Measurements from ENCODE around the gene PIP4K2C.

The PIP4K2C gene

DNA sequence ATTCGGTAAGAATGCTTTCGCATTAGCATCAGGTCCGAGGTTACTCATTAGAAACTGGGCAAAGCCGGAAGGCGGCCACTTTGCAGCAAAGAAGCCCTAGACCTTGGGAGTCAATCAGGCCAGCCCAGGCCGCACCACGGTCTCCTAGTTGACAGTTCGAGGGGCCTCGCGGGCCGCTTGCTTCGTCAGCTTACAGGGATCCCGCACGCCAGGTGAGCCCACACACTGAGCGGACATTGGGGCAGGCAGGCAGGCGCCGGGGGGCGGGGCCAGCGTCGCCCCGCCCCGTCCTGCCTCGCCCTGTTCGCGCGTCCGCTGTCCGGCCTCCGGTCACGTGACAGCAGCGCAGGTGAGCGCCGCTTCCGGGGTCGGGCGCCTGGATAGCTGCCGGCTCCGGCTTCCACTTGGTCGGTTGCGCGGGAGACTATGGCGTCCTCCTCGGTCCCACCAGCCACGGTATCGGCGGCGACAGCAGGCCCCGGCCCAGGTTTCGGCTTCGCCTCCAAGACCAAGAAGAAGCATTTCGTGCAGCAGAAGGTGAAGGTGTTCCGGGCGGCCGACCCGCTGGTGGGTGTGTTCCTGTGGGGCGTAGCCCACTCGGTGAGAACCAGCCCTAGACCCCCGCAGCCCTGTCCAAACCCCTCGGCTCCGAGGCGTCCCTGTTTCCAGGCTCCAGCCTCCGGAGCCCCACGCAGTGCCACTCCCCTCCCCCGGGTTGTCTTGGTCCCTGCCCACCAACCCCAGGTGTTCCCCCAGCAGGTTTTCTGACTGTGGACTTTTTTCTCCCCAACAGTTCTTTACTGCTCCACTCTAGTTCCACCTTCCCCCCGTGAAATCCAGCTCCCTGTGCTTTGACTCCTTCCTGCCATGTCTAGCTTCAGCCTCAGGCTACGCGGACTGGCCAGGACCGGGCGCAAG, at the start of gene PIP4K2C:
Gene PIP4K2C, plus strand, starts transcription at position 329 of the 918 bp plus-strand sequence. Its CDS starts 98 bp downstream, at position 427.
- peak; percentile 69 for DNase-seq

- no peak for DNase-seq
Observed at GRCh38 chr12:57541717-57542116, 49.3 kb upstream of the PIP4K2C start.

DNA sequence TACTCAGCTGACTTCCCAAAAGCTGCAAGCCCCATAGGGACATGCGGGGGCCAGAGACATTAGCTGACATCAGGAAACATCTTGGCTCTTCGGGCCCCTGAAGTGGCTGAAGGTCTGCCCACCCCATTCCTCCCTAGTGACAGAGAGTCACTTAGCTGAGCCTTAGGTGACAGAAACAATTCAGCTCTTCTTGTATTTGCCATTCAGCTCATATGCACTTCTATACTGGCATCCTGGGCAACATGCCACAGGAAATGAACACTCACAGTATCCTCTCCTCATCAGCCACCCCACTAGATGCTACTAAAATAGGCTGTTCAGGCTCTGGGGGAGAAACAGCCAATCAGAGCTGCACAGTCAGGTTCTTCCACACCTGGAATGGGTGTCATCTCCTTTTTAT, 47.4 kb upstream of the PIP4K2C start:
- peak; percentile 29 for DNase-seq

DNA sequence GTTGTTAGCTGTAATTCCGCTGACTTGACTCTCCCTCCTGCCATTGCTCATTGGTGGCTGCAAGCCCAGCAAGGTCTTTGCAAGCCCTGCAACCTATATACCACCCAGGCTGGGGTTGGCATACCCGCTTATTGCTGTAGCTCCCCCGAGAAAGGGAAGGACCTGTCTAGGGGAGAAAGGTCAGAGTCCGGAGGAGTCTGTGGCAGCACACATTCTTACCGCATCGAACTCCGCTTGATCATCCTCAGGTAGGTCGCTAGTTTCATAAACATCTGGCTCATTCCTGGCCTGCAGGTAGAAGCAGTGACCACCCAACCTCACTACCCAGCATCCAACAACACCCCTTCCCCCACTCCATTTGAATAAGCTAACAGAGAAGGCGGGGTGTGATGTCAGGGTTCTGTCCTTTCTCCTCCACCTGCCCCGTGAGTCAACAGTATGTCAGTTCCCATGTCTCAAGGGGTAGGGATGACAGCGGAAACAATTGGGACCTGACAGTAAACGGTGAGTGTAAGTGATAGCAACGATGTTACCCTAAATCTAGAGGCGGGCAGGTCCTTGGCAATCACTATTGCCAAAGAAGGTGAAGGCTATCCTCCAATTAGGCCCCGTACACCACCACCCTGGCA, 45.1 kb upstream of the PIP4K2C start:
- DNase-seq: peak; percentile 24

DNA sequence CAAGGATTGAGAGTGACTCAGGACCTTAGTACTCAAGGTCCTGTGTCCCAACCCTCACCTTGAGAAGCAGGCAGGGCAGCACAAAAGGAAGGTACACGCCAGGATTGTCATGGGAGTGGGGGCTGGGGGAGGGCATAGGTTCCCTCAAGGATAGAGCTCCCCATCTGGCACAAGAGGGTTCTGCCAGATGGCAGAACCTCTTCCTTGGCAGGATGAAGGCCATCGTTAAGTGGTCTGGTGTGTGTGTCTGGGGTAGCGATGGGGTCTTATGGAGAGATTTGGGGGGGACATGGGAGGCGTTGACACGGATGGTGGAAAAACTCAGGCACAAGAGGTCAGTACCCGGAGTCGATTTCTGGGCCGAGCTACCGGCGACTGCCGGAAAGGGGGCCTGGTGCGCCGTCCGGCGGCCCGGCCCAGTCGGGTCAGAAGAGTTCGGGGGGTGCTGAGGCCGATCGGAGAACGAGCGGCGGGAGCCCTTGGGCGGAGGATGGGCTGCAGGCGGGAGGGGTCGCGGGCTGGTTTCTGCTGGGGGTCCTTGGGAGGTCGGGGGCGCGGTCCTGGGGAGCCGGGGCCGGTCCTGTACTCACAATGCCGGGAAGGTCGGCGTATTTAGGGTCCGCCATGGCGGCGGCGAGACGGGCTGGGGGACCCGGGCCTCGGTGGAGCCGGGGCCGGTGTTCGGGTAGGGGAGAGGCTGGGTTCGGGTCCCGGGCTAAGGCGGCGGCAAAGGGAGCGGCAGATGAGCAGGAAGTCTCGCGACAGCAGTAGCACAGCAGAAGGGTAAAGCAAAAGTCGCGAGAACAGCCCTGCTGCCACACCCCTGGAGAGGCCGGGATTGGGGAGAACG, 44.3 kb upstream of the PIP4K2C start, which contains the start of gene DCTN2:
Gene DCTN2, minus strand, starts transcription at position 755 of the 850 bp plus-strand sequence. Its CDS starts 129 bp downstream, at position 626.
- peak; percentile 97 for DNase-seq

DNA sequence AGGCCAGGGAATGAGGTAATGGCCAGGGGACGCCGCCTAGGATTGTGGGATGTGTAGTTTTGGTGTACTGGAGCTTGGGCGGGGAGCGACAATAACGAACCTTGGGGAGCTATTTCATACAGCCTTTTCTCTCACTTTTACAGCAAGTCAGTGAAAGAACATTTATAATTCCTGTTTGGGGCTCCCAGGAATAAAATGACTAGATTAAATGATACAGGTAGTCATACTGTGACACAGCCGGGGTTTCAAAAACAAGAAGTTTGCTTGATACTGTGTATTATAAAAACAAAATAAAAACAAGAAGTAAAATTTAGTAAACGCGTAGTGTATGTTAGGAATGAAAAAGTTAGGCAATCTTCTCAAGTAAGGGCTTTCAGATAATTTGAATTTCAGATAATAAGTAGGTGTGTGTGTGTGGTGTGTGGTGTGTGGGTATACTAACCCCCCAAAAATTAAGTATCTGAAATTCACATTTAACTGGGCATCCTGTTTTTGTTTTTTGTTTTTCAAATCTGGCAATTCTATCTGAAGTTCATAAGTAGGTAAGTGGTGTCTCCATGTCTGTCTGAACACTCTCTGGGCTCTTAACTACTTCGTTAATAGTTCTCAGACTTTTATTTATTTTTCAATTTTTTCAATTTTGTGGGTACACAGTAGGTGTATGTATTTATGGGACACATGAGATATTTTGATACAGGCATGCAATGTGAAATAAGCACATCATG, 43.5 kb upstream of the PIP4K2C start:
- DNase-seq: no peak

- no peak for DNase-seq
Observed at GRCh38 chr12:57548013-57548315, 43.0 kb upstream of the PIP4K2C start.

- DNase-seq: no peak
Observed at GRCh38 chr12:57548488-57548887, 42.5 kb upstream of the PIP4K2C start.

DNA sequence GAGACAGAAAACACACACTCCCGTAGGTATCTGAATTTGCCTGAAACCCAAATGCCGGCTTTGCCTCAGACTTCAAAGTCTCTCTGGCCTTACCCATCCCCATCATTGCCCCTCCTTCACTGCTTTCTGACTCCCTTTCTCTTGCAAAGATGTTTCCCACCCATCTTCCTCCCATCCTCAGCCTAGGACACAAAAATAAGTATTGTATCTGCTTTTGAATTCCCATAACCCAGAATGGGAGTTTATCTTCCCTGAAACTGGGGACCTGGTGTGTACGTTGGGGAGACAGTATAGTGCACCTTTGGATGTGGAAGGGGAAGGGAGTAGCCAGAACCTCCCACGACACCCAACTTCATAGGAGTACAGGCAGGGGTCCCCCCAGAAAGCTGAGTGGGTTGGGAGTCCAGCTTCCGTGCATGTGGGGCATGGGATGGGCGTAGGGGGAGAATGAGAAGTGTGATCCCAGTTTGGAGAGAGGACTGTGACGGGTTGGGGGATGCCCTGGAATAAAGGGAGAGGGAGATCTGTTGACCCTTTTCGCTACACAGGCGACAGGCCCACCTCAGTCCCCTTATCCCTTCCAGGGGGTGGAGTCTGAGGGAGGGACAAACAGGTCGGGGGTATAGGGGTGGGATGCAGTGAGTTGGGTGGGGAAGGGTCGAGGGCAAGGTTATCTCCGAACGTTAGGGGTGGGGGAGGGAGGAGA, 41.6 kb upstream of the PIP4K2C start:
- no peak for DNase-seq

- peak; percentile 39 for DNase-seq
Observed at GRCh38 chr12:57549909-57550640, 40.9 kb upstream of the PIP4K2C start, which contains the start of gene KIF5A. Gene KIF5A, plus strand, starts transcription at chr12:57550044. Its CDS starts 228 bp downstream, at chr12:57550272.

DNA sequence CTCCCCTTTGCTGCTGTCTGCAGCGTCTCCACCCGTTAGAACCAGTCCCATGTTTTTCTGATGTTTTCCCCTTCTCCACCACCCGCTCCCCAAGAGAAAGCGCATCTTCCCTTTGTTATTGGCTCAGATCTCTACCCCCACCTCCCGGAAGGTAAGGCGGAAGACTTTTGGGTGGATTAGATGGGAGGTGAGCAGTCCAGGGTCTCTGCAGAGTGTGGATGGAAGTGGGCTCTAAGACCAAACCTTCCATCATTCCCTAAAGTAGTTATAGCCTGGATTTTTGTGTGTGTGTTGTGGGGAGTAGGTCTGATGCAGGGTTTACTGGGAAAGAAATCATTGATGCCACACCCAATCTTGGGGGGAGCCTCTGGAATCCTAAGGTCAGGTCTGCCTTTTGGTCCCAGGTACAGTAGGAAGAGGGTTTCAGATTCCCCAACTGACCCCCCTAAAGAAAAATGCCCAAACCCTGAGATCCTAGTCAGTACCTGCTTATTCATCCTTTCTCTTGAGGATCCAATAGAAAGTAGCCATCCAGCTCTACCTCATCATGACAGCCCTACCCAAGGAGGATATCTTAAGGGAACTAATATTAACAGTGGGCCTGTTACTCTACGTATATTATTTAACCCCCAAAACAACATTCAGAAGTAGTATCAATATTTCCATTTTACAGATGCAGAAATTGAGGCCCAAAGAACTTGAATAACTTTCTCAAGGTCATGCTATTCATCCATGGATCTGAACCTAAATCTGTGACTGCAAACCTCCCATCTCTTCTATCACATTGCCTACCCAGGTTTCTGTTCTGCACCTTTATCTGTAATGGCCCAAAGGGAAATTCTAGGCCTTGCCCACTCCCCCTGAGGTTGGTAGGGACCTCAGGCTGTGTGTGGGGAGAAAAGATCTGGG, 40.1 kb upstream of the PIP4K2C start:
- DNase-seq: no peak

DNA sequence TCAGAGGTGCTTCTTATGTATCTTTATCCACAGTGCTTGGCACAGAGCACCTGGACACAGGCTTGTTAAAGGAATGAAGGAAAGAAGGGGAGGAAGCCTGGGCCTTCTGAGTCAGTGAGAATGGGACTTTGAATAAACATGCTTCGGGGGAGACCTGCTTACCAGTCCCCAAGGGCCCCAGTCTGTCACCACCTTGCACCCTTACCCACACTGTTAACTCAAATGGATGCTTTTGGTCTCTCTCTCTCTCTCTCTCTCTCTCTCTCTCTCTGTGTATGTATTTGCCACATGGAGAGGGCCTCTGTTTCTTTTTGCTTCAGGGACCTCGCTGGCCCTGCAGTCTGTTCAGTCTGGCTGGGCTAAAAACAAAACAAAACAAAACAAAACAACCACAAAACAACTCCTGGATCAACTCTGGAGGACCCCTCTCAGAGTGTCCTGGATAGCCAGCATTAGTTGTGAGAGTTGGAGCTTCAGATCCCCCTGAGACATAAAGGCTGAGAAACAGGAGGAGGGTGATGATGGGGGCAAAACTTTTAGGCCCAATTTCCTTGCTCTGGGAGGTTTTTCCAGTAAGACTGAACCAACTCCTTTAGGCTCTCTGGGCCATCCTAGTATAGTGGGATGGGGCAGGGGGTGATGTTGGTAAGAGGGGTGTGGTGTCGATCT, 39.2 kb upstream of the PIP4K2C start:
- no peak for DNase-seq

GRCh38 chr12:57552306-57552651, 38.7 kb upstream of the PIP4K2C start:
- DNase-seq: no peak

- peak; percentile 48 for DNase-seq
Observed at GRCh38 chr12:57552835-57553313, 38.1 kb upstream of the PIP4K2C start.

GRCh38 chr12:57553343-57554202, 37.4 kb upstream of the PIP4K2C start:
- DNase-seq: no peak

DNA sequence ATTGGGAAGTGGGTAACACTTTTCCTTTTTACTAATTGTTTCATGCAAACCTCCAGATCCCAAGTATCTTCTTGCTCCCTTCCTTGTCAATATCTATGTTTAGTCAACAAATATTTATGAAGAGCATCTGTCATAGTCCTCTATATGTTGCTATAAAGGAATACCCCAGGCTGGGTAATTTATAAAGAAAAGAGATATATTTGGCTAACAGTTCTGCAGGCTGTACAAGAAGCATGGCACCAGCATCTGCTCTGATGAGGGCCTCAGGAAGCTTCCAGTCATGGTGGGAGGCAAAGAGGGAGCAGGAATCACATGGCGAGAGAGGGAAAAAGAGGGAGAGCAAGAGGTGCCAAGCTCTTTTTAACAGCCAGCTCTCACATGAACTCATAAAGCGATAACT, 36.5 kb upstream of the PIP4K2C start:
- no peak for DNase-seq

DNA sequence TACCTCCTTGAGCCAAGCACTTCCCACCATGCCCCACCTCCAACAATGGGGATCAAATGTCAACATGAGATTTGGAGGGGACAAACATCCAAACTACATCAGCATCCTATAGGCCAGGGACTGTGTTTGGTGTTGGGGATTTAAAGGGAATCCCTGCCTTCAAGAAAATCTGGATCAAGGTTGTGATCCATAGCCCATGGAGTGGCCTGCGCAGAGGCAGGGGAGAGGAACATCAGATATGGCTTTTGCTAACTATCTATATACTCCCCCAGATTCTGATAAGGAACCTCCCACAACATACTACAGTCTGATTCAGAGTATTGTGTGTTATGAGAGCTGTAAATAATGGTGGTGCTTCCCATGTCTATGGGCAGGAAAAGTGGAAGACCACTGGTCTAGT, 36.1 kb upstream of the PIP4K2C start:
- DNase-seq: no peak

- no peak for DNase-seq
Observed at GRCh38 chr12:57558864-57559263, 32.1 kb upstream of the PIP4K2C start.

Measured in EL (cell line).